BLaER1 treated with 17β-estradiol and CSF1 and Interleukin-3, amounts not matched to agents 10 nM and 100 nM (cell line): ENCODE measurements around the gene LRRC56.

Source experiments
- H3K27ac ChIP-seq, 11 experiments: shearing (Covaris generic); formaldehyde crosslinking; 2 replicates each; pipeline ENCODE4 v1.8.1; 2022
- H3K27me3 ChIP-seq, 11 experiments: shearing (Covaris generic); formaldehyde crosslinking; 2 replicates each; pipeline ENCODE4 v1.8.1; 2022
- H3K36me3 ChIP-seq, 11 experiments: shearing (Covaris generic); formaldehyde crosslinking; 2 replicates each; pipeline ENCODE4 v1.8.1; 2022
- H3K4me1 ChIP-seq, 10 experiments: shearing (Covaris generic); formaldehyde crosslinking; 2 replicates each; pipeline ENCODE4 v1.8.1; 2022
- H3K4me2 ChIP-seq, 11 experiments: shearing (Covaris generic); formaldehyde crosslinking; 2 replicates each; pipeline ENCODE4 v1.8.1; 2022
- H3K4me3 ChIP-seq, 10 experiments: shearing (Covaris generic); formaldehyde crosslinking; 2 replicates each; pipeline ENCODE4 v1.8.1; 2022
- H3K9ac ChIP-seq, 11 experiments: shearing (Covaris generic); formaldehyde crosslinking; 2 replicates each; pipeline ENCODE4 v1.8.1; 2022
- H3K9me3 ChIP-seq, 11 experiments: shearing (Covaris generic); formaldehyde crosslinking; replicated peaks in 1 of 11; 2 replicates each; pipeline ENCODE4 v1.8.1; 2022
- H4K20me1 ChIP-seq, 11 experiments: shearing (Covaris generic); formaldehyde crosslinking; 2 replicates each; pipeline ENCODE4 v1.8.1; 2022
- Cebpa-rat ChIP-seq, 11 experiments: shearing (Covaris generic); IDR thresholded peaks; 2 replicates each; pipeline ENCODE4 v1.8.1; 2022

LRRC56 gene

GRCh38 chr11:533586-534395, 3.5 kb upstream of the LRRC56 start:
- peak overlapping the region in 5 of 11 experiments; percentile 69 to 79 (median 77); a peak in 5 of 22 replicates for H3K27ac ChIP-seq
- peaks cover 39 to 54% (median 47%) of the 10 kb centered on the region in 10 experiments for H3K4me1 ChIP-seq
- H3K9me3 ChIP-seq: no peaks in the 10 kb centered on the region
- H3K9ac ChIP-seq: peak overlapping the region; percentile 83 to 94 (median 90)
- H3K4me2 ChIP-seq: peak overlapping the region; percentile 75 to 98 (median 96)
- H3K36me3 ChIP-seq: peaks cover 24 to 49% (median 42%) of the 10 kb centered on the region in 11 experiments
- H3K27me3 ChIP-seq: no peaks in the 10 kb centered on the region
- no peak for TF ChIP-seq Cebpa-rat (IDR thresholded peaks at IDR 0.05)
- H4K20me1 ChIP-seq: peaks cover 38 to 55% (median 50%) of the 10 kb centered on the region in 11 experiments
- H3K4me3 ChIP-seq: peak overlapping the region; percentile 78 to 97 (median 90)

DNA sequence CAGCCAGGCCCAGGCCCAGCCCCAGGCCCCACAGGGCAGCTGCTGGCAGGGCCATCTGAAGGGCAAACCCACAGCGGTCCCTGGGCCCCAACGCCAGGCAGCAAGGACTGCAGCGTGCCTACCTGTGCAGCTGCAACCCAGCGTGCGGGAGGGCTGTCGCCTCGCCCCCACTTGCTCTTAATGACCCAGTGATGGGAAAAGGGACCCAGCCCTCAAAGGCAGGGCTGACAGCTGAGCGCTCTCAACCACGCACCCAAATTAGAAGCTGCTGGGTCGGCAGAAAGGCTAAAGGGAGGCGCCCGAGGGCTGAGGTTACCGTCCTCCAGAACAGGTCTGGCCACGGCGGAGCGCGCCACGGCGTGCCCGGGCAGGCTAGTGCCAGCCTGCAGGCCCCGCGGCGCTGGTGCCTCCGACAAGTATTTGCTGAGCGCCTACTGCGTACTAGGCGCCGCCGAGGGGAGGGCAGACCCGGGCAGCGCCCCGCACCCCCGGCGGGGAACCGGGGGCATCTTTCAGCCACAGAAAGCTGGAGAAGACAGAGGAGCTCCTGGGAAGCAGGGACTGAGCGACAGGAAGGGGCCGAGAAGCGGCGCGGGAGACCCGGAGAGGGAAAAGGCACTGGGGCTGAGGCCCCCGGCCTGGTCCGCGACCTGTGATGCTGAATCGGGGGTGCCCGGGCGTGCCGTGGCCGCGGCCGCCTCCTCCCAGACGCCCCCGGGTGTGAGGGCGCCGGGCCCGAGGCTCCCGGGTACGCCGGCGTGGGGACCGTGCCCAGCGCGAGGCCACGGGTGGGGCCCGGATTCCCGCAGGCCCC, 2.7 kb upstream of the LRRC56 start:
- Histone ChIP-seq H3K4me2 (peak overlapping the region; percentile 75 to 98 (median 96)), H3K36me3 (peaks cover 24 to 41% (median 38%) of the 10 kb centered on the region in 11 experiments), H3K27ac (peak overlapping the region; percentile 69 to 81 (median 77)), H3K4me1 (peaks cover 42 to 56% (median 49%) of the 10 kb centered on the region in 10 experiments), H4K20me1 (peaks cover 38 to 52% (median 43%) of the 10 kb centered on the region in 11 experiments), H3K27me3 (no peaks in the 10 kb centered on the region), H3K9ac (peak overlapping the region; percentile 83 to 94 (median 90)), H3K9me3 (no peaks in the 10 kb centered on the region), H3K4me3 (peak overlapping the region; percentile 78 to 97 (median 90))
- TF ChIP-seq Cebpa-rat (IDR thresholded peaks at IDR 0.05): no peak

DNA sequence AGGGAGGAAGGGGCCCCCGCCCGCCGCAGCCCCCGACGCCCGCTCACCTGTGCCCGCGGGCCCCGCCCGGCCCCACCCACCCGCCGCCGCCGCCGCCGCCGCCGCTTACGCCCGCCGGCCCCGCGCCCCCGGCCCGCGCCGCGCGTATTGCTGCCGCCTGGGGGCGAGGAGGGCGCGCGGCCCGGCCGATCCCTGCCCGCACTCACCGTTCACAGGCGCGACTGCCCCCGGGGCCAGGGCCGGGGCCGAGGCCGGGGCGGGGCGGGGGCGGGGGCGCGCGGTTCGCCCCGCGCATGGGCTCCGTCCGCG, 2.2 kb upstream of the LRRC56 start:
- peak overlapping the region; percentile 83 to 94 (median 90) for H3K9ac ChIP-seq
- TF ChIP-seq Cebpa-rat (IDR thresholded peaks at IDR 0.05): no peak
- H3K9me3 ChIP-seq: no peaks in the 10 kb centered on the region
- peaks cover 35 to 46% (median 39%) of the 10 kb centered on the region in 11 experiments for H4K20me1 ChIP-seq
- peaks cover 42 to 59% (median 53%) of the 10 kb centered on the region in 10 experiments for H3K4me1 ChIP-seq
- peak overlapping the region; percentile 73 to 97 (median 94) for H3K27ac ChIP-seq
- peak overlapping the region; percentile 78 to 97 (median 90) for H3K4me3 ChIP-seq
- H3K27me3 ChIP-seq: no peaks in the 10 kb centered on the region
- H3K36me3 ChIP-seq: peaks cover 24 to 35% (median 32%) of the 10 kb centered on the region in 11 experiments
- peak overlapping the region in 10 of 11 experiments; percentile 75 to 98 (median 94); a peak in 18 of 22 replicates for H3K4me2 ChIP-seq

GRCh38 chr11:535519-536454, 1.5 kb upstream of the LRRC56 start, which contains the start of gene HRAS:
HRAS (minus strand) TSS chr11:535576.
- H3K4me1 ChIP-seq: peaks cover 45 to 63% (median 57%) of the 10 kb centered on the region in 10 experiments
- peaks cover 34 to 45% (median 39%) of the 10 kb centered on the region in 11 experiments for H4K20me1 ChIP-seq
- peak within 1 kb of the TSS; percentile 83 to 94 (median 90) for H3K9ac ChIP-seq
- no peaks in the 10 kb centered on the region for H3K27me3 ChIP-seq
- H3K27ac ChIP-seq: peak within 1 kb of the TSS; percentile 73 to 97 (median 94)
- peaks cover 24 to 34% (median 31%) of the 10 kb centered on the region in 11 experiments for H3K36me3 ChIP-seq
- H3K4me3 ChIP-seq: peak within 1 kb of the TSS; percentile 78 to 97 (median 90)
- no peak for TF ChIP-seq Cebpa-rat (IDR thresholded peaks at IDR 0.05)
- H3K4me2 ChIP-seq: peak within 1 kb of the TSS; percentile 96 to 100 (median 98)
- H3K9me3 ChIP-seq: no peaks in the 10 kb centered on the region

GRCh38 chr11:537622-538430, 499 bp downstream of the LRRC56 start:
- Histone ChIP-seq H3K4me2 (peak overlapping the region; percentile 89 to 100 (median 98)), H3K9me3 (no peaks in the 10 kb centered on the region), H3K9ac (peak overlapping the region; percentile 80 to 94 (median 88)), H3K27ac (peak overlapping the region; percentile 38 to 97 (median 94); a peak in 21 of 22 replicates), H3K4me1 (peaks cover 40 to 68% (median 57%) of the 10 kb centered on the region in 10 experiments), H4K20me1 (peaks cover 18 to 27% (median 21%) of the 10 kb centered on the region in 11 experiments), H3K36me3 (peaks cover 10 to 14% (median 12%) of the 10 kb centered on the region in 11 experiments), H3K27me3 (no peaks in the 10 kb centered on the region), H3K4me3 (peak overlapping the region; percentile 78 to 97 (median 90))
- no peak for TF ChIP-seq Cebpa-rat (IDR thresholded peaks at IDR 0.05)

DNA sequence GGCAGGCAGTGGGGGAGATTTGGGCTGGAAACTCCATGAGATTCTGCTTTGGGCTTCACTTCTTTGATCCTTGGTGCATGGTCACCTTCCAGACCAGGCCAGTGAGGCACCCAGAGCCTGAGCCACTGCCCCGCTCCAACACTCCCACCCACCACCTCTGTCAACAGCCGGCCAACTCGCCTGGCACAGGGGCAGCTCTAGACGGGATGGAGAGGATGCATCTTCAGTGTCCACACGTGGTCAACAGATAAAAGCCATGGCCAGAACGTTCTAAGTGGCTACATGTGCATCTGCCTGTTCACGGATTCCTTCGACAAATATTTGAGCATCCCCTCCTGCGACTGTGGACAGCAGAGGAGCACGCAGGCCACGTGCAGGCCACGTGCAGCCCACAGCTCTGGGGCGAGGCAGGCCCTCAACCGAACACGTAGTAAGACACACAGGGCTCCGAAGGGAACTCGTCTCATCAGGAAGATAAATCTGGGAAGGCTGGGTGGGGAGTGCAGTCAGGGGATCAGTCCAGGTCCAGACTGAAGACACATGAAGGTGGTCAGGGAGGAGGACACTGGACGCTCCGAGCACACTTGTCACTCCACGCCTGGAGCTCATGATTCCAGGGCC, 1.2 kb downstream of the LRRC56 start:
- Histone ChIP-seq H3K4me1 (peaks cover 33 to 64% (median 54%) of the 10 kb centered on the region in 10 experiments), H3K27me3 (no peaks in the 10 kb centered on the region), H3K27ac (peak overlapping the region in 7 of 11 experiments; percentile 92 to 97 (median 95); a peak in 9 of 22 replicates), H3K4me2 (peak overlapping the region; percentile 89 to 100 (median 98)), H3K4me3 (peak overlapping the region in 7 of 10 experiments; percentile 78 to 97 (median 94); a peak in 9 of 20 replicates), H3K36me3 (peaks cover 2 to 7% (median 6%) of the 10 kb centered on the region in 11 experiments; a peak in 20 of 22 replicates), H3K9me3 (no peaks in the 10 kb centered on the region), H4K20me1 (peaks cover 11 to 20% (median 14%) of the 10 kb centered on the region in 11 experiments), H3K9ac (peak overlapping the region in 9 of 11 experiments; percentile 80 to 94 (median 89); a peak in 16 of 22 replicates)
- no peak for TF ChIP-seq Cebpa-rat (IDR thresholded peaks at IDR 0.05)

GRCh38 chr11:539971-540481, 2.7 kb downstream of the LRRC56 start:
- no peaks in the 10 kb centered on the region for H3K36me3 ChIP-seq
- 0 out of 22 replicates have a peak overlapping the region, but pooled peaks of 2 of the 11 experiments have one; percentile 14 to 18 for H3K4me2 ChIP-seq
- no peak for TF ChIP-seq Cebpa-rat (IDR thresholded peaks at IDR 0.05)
- no peaks in the 10 kb centered on the region for H3K27me3 ChIP-seq
- H3K4me3 ChIP-seq: no peak overlapping the region
- H3K4me1 ChIP-seq: peaks cover 24 to 53% (median 43%) of the 10 kb centered on the region in 10 experiments
- H4K20me1 ChIP-seq: peaks cover 0 to 5% (median 0%) of the 10 kb centered on the region in 11 experiments; a peak in 2 of 22 replicates
- no peaks in the 10 kb centered on the region for H3K9me3 ChIP-seq
- H3K27ac ChIP-seq: no peak overlapping the region
- peak overlapping the region in 2 of 11 experiments; percentile 13 to 35; a peak in 2 of 22 replicates for H3K9ac ChIP-seq
